ENCODE data around the gene SLC25A12. TPM values are rescaled to one million over a fixed set of nuclear protein-coding genes. Genes with fewer than 3 reads are reported as not detected.

SLC25A12 gene
- total RNA-seq, 1 experiment from 2014 or later = 5.3 TPM

GRCh38 chr2:171793691-171794678, 100.1 kb downstream of the SLC25A12 start:
- Mint-ChIP-seq H3K27me3 (ENCODE audit: insufficient read depth, unreplicated experiment) (no peaks in the 10 kb centered on the region), H3K4me3 (ENCODE audit: unreplicated experiment) (no peak overlapping the region), H3K27ac (ENCODE audit: unreplicated experiment) (no peak overlapping the region), H3K4me1 (ENCODE audit: low read depth, unreplicated experiment) (peaks cover 15% of the 10 kb centered on the region), H3K36me3 (ENCODE audit: insufficient read depth, unreplicated experiment) (no peaks in the 10 kb centered on the region), H3K9me3 (ENCODE audit: unreplicated experiment) (no peaks in the 10 kb centered on the region)
- CTCF ChIA-PET = no interaction called here
- no peak for TF ChIP-seq CTCF (IDR thresholded peaks at IDR 0.05; ENCODE audit: insufficient read depth in 1 of 2, low read depth in 1 of 2, low read length in 1 of 2, severe bottlenecking in 1 of 2, unreplicated experiment in 1 of 2)
- no peak for DNase-seq
- POLR2A ChIA-PET = no interaction called here
- no TSS peak for BruUV-seq (replicated peaks)
- Histone ChIP-seq H3K27me3 (replicated peaks; ENCODE audit: control insufficient read depth, insufficient read depth, low read length) (no peaks in the 10 kb centered on the region), H3K4me1 (peaks cover 6% of the 10 kb centered on the region; the same call in 1 of the 2 replicates), H3K9me3 (no peaks in the 10 kb centered on the region), H3K4me3 (ENCODE audit: low read depth, low read length) (no peak overlapping the region), H3K36me3 (ENCODE audit: control insufficient read depth, insufficient read depth, low read length) (no peaks in the 10 kb centered on the region)
- intact Hi-C loops (cut with micrococcal nuclease; ENCODE audit: unreplicated experiment) = no loop called here

- Histone ChIP-seq H3K36me3 (ENCODE audit: control insufficient read depth, insufficient read depth, low read length) (no peaks in the 10 kb centered on the region), H3K27me3 (replicated peaks; ENCODE audit: control insufficient read depth, insufficient read depth, low read length) (no peaks in the 10 kb centered on the region), H3K4me1 (peaks cover 6% of the 10 kb centered on the region; the same call in 1 of the 2 replicates), H3K4me3 (ENCODE audit: low read depth, low read length) (no peak overlapping the region), H3K9me3 (no peaks in the 10 kb centered on the region)
- Mint-ChIP-seq H3K27ac (ENCODE audit: unreplicated experiment) (no peak overlapping the region), H3K4me3 (ENCODE audit: unreplicated experiment) (no peak overlapping the region), H3K9me3 (ENCODE audit: unreplicated experiment) (no peaks in the 10 kb centered on the region), H3K27me3 (ENCODE audit: insufficient read depth, unreplicated experiment) (no peaks in the 10 kb centered on the region), H3K4me1 (ENCODE audit: low read depth, unreplicated experiment) (peaks cover 9% of the 10 kb centered on the region), H3K36me3 (ENCODE audit: insufficient read depth, unreplicated experiment) (no peaks in the 10 kb centered on the region)
- ChIA-PET POLR2A (no interaction called here), CTCF (interaction anchor here (0.7 kb wide), 1 partner anchor 75 kb away, joined by 3 read pairs; no protein-coding TSS in a partner anchor)
- BruUV-seq (replicated peaks) = no TSS peak
- no peak for DNase-seq
- intact Hi-C loops (cut with micrococcal nuclease; ENCODE audit: unreplicated experiment) = no loop called here
- TF ChIP-seq CTCF (IDR thresholded peaks at IDR 0.05; ENCODE audit: insufficient read depth in 1 of 2, low read depth in 1 of 2, low read length in 1 of 2, severe bottlenecking in 1 of 2, unreplicated experiment in 1 of 2) = no peak
Measured at GRCh38 chr2:171792886-171793580, 101.0 kb downstream of the SLC25A12 start.

GRCh38 chr2:171792157-171792556, 101.9 kb downstream of the SLC25A12 start:
- H3K4me1 Mint-ChIP-seq (ENCODE audit: low read depth, unreplicated experiment) = peaks cover 12% of the 10 kb centered on the region
- DNase-seq = no peak
- H3K27ac Mint-ChIP-seq (ENCODE audit: unreplicated experiment) = no peak overlapping the region
- CTCF ChIA-PET = no interaction called here
- POLR2A ChIA-PET = no interaction called here
- intact Hi-C loops (cut with micrococcal nuclease; ENCODE audit: unreplicated experiment) = no loop called here
- Histone ChIP-seq H3K4me1 (peaks cover 6% of the 10 kb centered on the region; the same call in 1 of the 2 replicates), H3K36me3 (ENCODE audit: control insufficient read depth, insufficient read depth, low read length) (no peaks in the 10 kb centered on the region), H3K4me3 (ENCODE audit: low read depth, low read length) (no peak overlapping the region), H3K9me3 (no peaks in the 10 kb centered on the region), H3K27me3 (replicated peaks; ENCODE audit: control insufficient read depth, insufficient read depth, low read length) (no peaks in the 10 kb centered on the region)
- no peaks in the 10 kb centered on the region for H3K27me3 Mint-ChIP-seq (ENCODE audit: insufficient read depth, unreplicated experiment)
- TF ChIP-seq CTCF (IDR thresholded peaks at IDR 0.05; ENCODE audit: insufficient read depth in 1 of 2, low read depth in 1 of 2, low read length in 1 of 2, severe bottlenecking in 1 of 2, unreplicated experiment in 1 of 2) = no peak
- no peak overlapping the region for H3K4me3 Mint-ChIP-seq (ENCODE audit: unreplicated experiment)
- H3K36me3 Mint-ChIP-seq (ENCODE audit: insufficient read depth, unreplicated experiment) = no peaks in the 10 kb centered on the region
- no peaks in the 10 kb centered on the region for H3K9me3 Mint-ChIP-seq (ENCODE audit: unreplicated experiment)
- no TSS peak for BruUV-seq (replicated peaks)
